Skin epidermis (tissue), 12 donors: ENCODE results near the gene GHRL.
A peak's percentile ranks its signal among the peaks of the same experiment; 100 is the strongest.

Source experiments
- H3K27ac ChIP-seq, 21 experiments: fragments of 200-600 bp; sonication (generic) in 11 of 21; one replicate each; pipeline ENCODE4 v1.5.0; 2020; ENCODE audit warnings: mild to moderate bottlenecking in 3 of 21, inconsistent platforms in 2 of 21, moderate library complexity in 2 of 21
- H3K4me3 ChIP-seq, 7 experiments: fragments of 200-600 bp; sonication (generic) in 2 of 7; one replicate each; pipeline ENCODE4 v1.5.0; 2020; ENCODE audit warnings: inconsistent platforms in 2 of 7, mild to moderate bottlenecking in 2 of 7, moderate library complexity in 1 of 7

GHRL gene

GRCh38 chr3:10251006-10251405, 41.7 kb downstream of the GHRL start:
- H3K27ac ChIP-seq: peak overlapping the region in 2 of 21 experiments; percentile 51 to 95

GRCh38 chr3:10249833-10250232, 42.9 kb downstream of the GHRL start:
- peak overlapping the region in 11 of 21 experiments; percentile 79 to 97 (median 90) for H3K27ac ChIP-seq
- peak overlapping the region; percentile 65 to 98 (median 83) for H3K4me3 ChIP-seq

More at GRCh38 chr3:10251006-10251405, 41.7 kb downstream of the GHRL start:
- H3K4me3 ChIP-seq: no peak overlapping the region

GRCh38 chr3:10248984-10249748, 43.6 kb downstream of the GHRL start:
- H3K27ac ChIP-seq: peak overlapping the region; percentile 70 to 97 (median 91)
- peak overlapping the region; percentile 65 to 98 (median 83) for H3K4me3 ChIP-seq

- Histone ChIP-seq H3K27ac (peak within 1 kb of the TSS; percentile 70 to 97 (median 91)), H3K4me3 (peak within 1 kb of the TSS; percentile 65 to 98 (median 83))
Measured at GRCh38 chr3:10248184-10248983, 44.4 kb downstream of the GHRL start, which contains the start of gene TATDN2. Gene TATDN2 (plus strand): TSS chr3:10248459. CDS start chr3:10249201, 742 bp downstream.

- Histone ChIP-seq H3K27ac (peak overlapping the region in 17 of 21 experiments; percentile 79 to 97 (median 91)), H3K4me3 (peak overlapping the region; percentile 65 to 98 (median 83))
Measured at GRCh38 chr3:10247679-10248183, 45.0 kb downstream of the GHRL start.

GRCh38 chr3:10245081-10245712, 47.5 kb downstream of the GHRL start:
- no peak overlapping the region for H3K4me3 ChIP-seq
- no peak overlapping the region for H3K27ac ChIP-seq

GRCh38 chr3:10244009-10244408, 48.7 kb downstream of the GHRL start:
- Histone ChIP-seq H3K27ac (no peak overlapping the region), H3K4me3 (no peak overlapping the region)

GRCh38 chr3:10242182-10243065, 50.3 kb downstream of the GHRL start:
- H3K4me3 ChIP-seq: no peak overlapping the region
- H3K27ac ChIP-seq: peak overlapping the region in 12 of 21 experiments; percentile 2 to 85 (median 48)

GRCh38 chr3:10240799-10241198, 51.9 kb downstream of the GHRL start:
- no peak overlapping the region for H3K4me3 ChIP-seq
- H3K27ac ChIP-seq: peak overlapping the region in 4 of 21 experiments; percentile 26 to 85 (median 56)

- Histone ChIP-seq H3K27ac (peak overlapping the region in 2 of 21 experiments; percentile 17 to 58), H3K4me3 (no peak overlapping the region)
Measured at GRCh38 chr3:10238345-10239183, 54.2 kb downstream of the GHRL start.
